Sciatic nerve (tissue), 2 donors: ENCODE data around the gene SLCO1B3. TPM values are rescaled to one million over a fixed set of nuclear protein-coding genes. Genes with fewer than 3 reads are reported as not detected.

Experiments used
- ATAC-seq: fragments of 200-7000 bp; cut with Tn5 transposase; one replicate; pipeline ENCODE4 v1.9.1; 2020; ENCODE audit warnings: mild to moderate bottlenecking, moderate library complexity
- DNase-seq: peaks from one replicate; pipeline ENCODE4 v3.0.0-alpha.2; 2020; ENCODE audit warnings: low spot score
- intact Hi-C: fragments of 100-400 bp; cut with DNase I; formaldehyde crosslinking; loops from one replicate; pipeline ENCODE4 v1.14.2; 2022
- total RNA-seq: library from RNA; stranded (reverse); fragmentation: NEBNext Ultra II Directional; extraction: Animal tissue kit (Norgen Biotek cat#: 25700); gene quantifications from one replicate; pipeline ENCODE4 v1.2.1, GENCODE V29; 2021
- donor health status: DM: no; HTN: no; CAD: no.
- donor health status: DM: no; HTN: no; CAD: no.

SLCO1B3 gene
- total RNA-seq, 1 donor from 2014 or later: 4.2 TPM

- no peak for ATAC-seq
- no peak for DNase-seq
- intact Hi-C loops: no loop called here
Observed at GRCh38 chr12:20863056-20863455, 52.6 kb downstream of the SLCO1B3 start.

- ATAC-seq: no peak
- intact Hi-C loops: no loop called here
- no peak for DNase-seq
Observed at GRCh38 chr12:20865873-20866272, 55.4 kb downstream of the SLCO1B3 start.

GRCh38 chr12:20868277-20868676, 57.8 kb downstream of the SLCO1B3 start:
- intact Hi-C loops: no loop called here
- no peak for DNase-seq
- no peak for ATAC-seq

GRCh38 chr12:20883288-20883687, 72.8 kb downstream of the SLCO1B3 start:
- no peak for DNase-seq
- intact Hi-C loops: no loop called here
- peak; percentile 82 for ATAC-seq

GRCh38 chr12:20885116-20885515, 74.6 kb downstream of the SLCO1B3 start:
- DNase-seq: no peak
- intact Hi-C loops: no loop called here
- no peak for ATAC-seq

- DNase-seq (no peak), ATAC-seq (no peak)
- intact Hi-C loops: no loop called here
Observed at GRCh38 chr12:20885552-20885951, 75.0 kb downstream of the SLCO1B3 start.

GRCh38 chr12:20917269-20917668, 106.8 kb downstream of the SLCO1B3 start:
- intact Hi-C loops: no loop called here
- no peak for DNase-seq
- ATAC-seq: no peak

GRCh38 chr12:20917819-20918218, 107.3 kb downstream of the SLCO1B3 start:
- no peak for DNase-seq
- ATAC-seq: no peak
- intact Hi-C loops: no loop called here

GRCh38 chr12:20931894-20932293, 121.4 kb downstream of the SLCO1B3 start:
- intact Hi-C loops: no loop called here
- ATAC-seq (no peak), DNase-seq (no peak)

- DNase-seq (no peak), ATAC-seq (no peak)
- intact Hi-C loops: no loop called here
Observed at GRCh38 chr12:20946732-20947131, 136.2 kb downstream of the SLCO1B3 start.

- intact Hi-C loops: no loop called here
- ATAC-seq (no peak), DNase-seq (no peak)
Observed at GRCh38 chr12:20950248-20950647, 139.7 kb downstream of the SLCO1B3 start.

GRCh38 chr12:20963303-20963702, 152.8 kb downstream of the SLCO1B3 start:
- ATAC-seq: no peak
- DNase-seq: no peak
- intact Hi-C loops: no loop called here

GRCh38 chr12:20963762-20964161, 153.3 kb downstream of the SLCO1B3 start:
- ATAC-seq: no peak
- intact Hi-C loops: no loop called here
- no peak for DNase-seq

Other genes with a start within 250 kb of the SLCO1B3 start
- gene SLCO1C1, start 115.4 kb upstream of the SLCO1B3 start, total RNA-seq: 12.0 TPM